Neural cell (in vitro differentiated cells): ENCODE results near the gene GFPT2. TPM values are rescaled to one million over a fixed set of nuclear protein-coding genes. Genes with fewer than 3 reads are reported as not detected.

ENCODE experiments used
- H2AFZ ChIP-seq: fragments of 200-600, 300-800 bp; sonication (generic), shearing (Covaris generic); 2 replicates; pipeline ENCODE4 v1.6.0; 2014; ENCODE audit warnings: low read depth, mild to moderate bottlenecking, antibody characterized with exemption, low read length, moderate library complexity
- H3F3A ChIP-seq: fragments of 200-600 bp; shearing (Covaris generic); 2 replicates; pipeline ENCODE4 v1.6.1; 2016; ENCODE audit warnings: mild to moderate bottlenecking, moderate library complexity, mixed read lengths, antibody characterized with exemption, low read length; ENCODE audit not compliant: insufficient read depth, poor library complexity, severe bottlenecking
- H3K27ac ChIP-seq: fragments of 200-600, 300-800 bp; sonication (generic), shearing (Covaris generic); 2 replicates; pipeline ENCODE4 v1.5.1; 2014; ENCODE audit warnings: mild to moderate bottlenecking, low read length, moderate library complexity
- H3K27me3 ChIP-seq: fragments of 300-800, 200-600 bp; sonication (generic), shearing (Covaris generic); 2 replicates; pipeline ENCODE4 v1.6.0; 2014; ENCODE audit warnings: mild to moderate bottlenecking, low read depth, low read length, moderate library complexity; ENCODE audit not compliant: insufficient read depth
- H3K36me3 ChIP-seq: fragments of 300-800, 200-600 bp; sonication (generic), shearing (Covaris generic); 2 replicates; pipeline ENCODE4 v1.5.1; 2014; ENCODE audit warnings: mild to moderate bottlenecking, antibody characterized with exemption, low read length, moderate library complexity; ENCODE audit not compliant: insufficient read depth
- H3K4me2 ChIP-seq: fragments of 300-800, 200-600 bp; sonication (generic), shearing (Covaris generic); 2 replicates; pipeline ENCODE4 v1.6.0; 2014; ENCODE audit warnings: mild to moderate bottlenecking, low read length
- H3K4me3 ChIP-seq: fragments of 300-800, 200-600 bp; sonication (generic), shearing (Covaris generic); 2 replicates; pipeline ENCODE4 v1.5.1; 2014; ENCODE audit warnings: mild to moderate bottlenecking, low read length, moderate library complexity
- H3K79me2 ChIP-seq: fragments of 200-600 bp; shearing (Covaris generic); replicated peaks from 2 replicates; pipeline ENCODE4 v1.6.0; 2014; ENCODE audit warnings: mild to moderate bottlenecking, low read length, moderate library complexity; ENCODE audit not compliant: insufficient read depth
- H3K9ac ChIP-seq: fragments of 300-800, 200-600 bp; sonication (generic), shearing (Covaris generic); 2 replicates; pipeline ENCODE4 v1.6.1; 2016; ENCODE audit warnings: mild to moderate bottlenecking, low read length, mixed read lengths
- H3K9me2 ChIP-seq: fragments of 200-600 bp; shearing (Covaris generic); 2 replicates; pipeline ENCODE4 v1.6.1; 2016; ENCODE audit warnings: mild to moderate bottlenecking, low read length, mixed read lengths; ENCODE audit not compliant: insufficient read depth
- H3K9me3 ChIP-seq: fragments of 200-600, 300-800 bp; sonication (generic), shearing (Covaris generic); 2 replicates; pipeline ENCODE4 v1.6.1; 2016; ENCODE audit warnings: mild to moderate bottlenecking, mixed run types, low read length, moderate library complexity, mixed read lengths
- H4K20me1 ChIP-seq: fragments of 200-600 bp; shearing (Covaris generic); 2 replicates; pipeline ENCODE4 v1.6.1; 2016; ENCODE audit warnings: mild to moderate bottlenecking, mixed run types; ENCODE audit not compliant: insufficient read depth
- EP300 ChIP-seq: fragments of 450-650 bp; conservative IDR thresholded peaks from 2 replicates; pipeline ENCODE4 v1.6.1; 2014; ENCODE audit warnings: antibody characterized with exemption, mild to moderate bottlenecking, moderate library complexity; ENCODE audit not compliant: poor library complexity, severe bottlenecking
- EZH2 ChIP-seq: fragments of 200-600, 300-800 bp; shearing (Covaris generic), sonication (generic); IDR thresholded peaks from 2 replicates; pipeline ENCODE4 v1.6.1; 2014; ENCODE audit warnings: antibody characterized with exemption, low read length, borderline replicate concordance, mild to moderate bottlenecking; ENCODE audit not compliant: insufficient read depth, poor library complexity, severe bottlenecking
- MXI1 ChIP-seq: fragments of 450-650 bp; conservative IDR thresholded peaks from 2 replicates; pipeline ENCODE4 v1.6.1; 2014; ENCODE audit warnings: antibody characterized with exemption, mild to moderate bottlenecking; ENCODE audit not compliant: poor library complexity, severe bottlenecking
- POLR2AphosphoS5 ChIP-seq: IDR thresholded peaks from 2 replicates; pipeline ENCODE4 v1.6.1; 2012
- RAD21 ChIP-seq: fragments of 450-650 bp; conservative IDR thresholded peaks from 2 replicates; pipeline ENCODE4 v1.6.1; 2014; ENCODE audit warnings: antibody characterized with exemption, mild to moderate bottlenecking, moderate library complexity
- SMC3 ChIP-seq: fragments of 450-650 bp; conservative IDR thresholded peaks from 2 replicates; pipeline ENCODE4 v1.6.1; 2014; ENCODE audit warnings: antibody characterized with exemption, mild to moderate bottlenecking, moderate library complexity; ENCODE audit not compliant: poor library complexity
- TAF1 ChIP-seq: IDR thresholded peaks from 2 replicates; pipeline ENCODE4 v1.6.1; 2012; ENCODE audit warnings: low read depth
- polyA plus RNA-seq: library from polyadenylated mRNA; depleted of rRNA; stranded (reverse); fragments of >200 nt; gene quantifications from 2 replicates; pipeline ENCODE4 v1.2.3, GENCODE V29; 2014
- TF ChIP-seq, protein P1 (sequence below): fragments of 450-650 bp; IDR thresholded peaks from 2 replicates; pipeline ENCODE4 v1.5.1; 2014; ENCODE audit warnings: antibody characterized with exemption, mild to moderate bottlenecking, moderate library complexity; ENCODE audit not compliant: poor library complexity, severe bottlenecking
- TF ChIP-seq, protein P2 (sequence below): IDR thresholded peaks from 2 replicates; pipeline ENCODE4 v1.6.1; 2012; ENCODE audit warnings: borderline replicate concordance

Gene GFPT2
- polyA plus RNA-seq, 1 donor from 2014 or later = 9.2 TPM

DNA sequence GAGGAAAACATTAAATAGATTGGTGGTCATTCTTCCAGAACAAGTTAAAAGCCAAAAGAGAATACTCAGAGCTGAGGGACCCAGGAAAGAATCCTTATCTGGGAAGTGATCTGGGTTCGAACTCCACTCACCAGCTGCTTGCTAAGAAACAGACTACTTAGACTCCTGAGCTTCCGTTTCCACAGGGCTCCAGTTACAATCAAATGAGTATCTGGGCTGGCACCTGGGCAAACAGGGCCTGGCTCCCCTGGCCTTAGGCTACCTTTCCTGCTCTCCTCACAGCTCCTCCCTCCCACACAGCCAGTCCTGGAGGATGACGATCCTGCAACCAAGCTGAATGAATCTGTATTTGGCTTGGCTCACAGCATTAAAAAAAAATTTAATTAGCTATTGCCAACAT is 63.7 kb downstream of the GFPT2 start:
- no peak overlapping the region for H2AFZ ChIP-seq
- H3K9me2 ChIP-seq = no peaks in the 10 kb centered on the region
- no peaks in the 10 kb centered on the region for H3F3A ChIP-seq
- peak overlapping the region; percentile 87 for H3K4me3 ChIP-seq
- no peak overlapping the region for H3K4me2 ChIP-seq
- H3K79me2 ChIP-seq = peaks cover 44% of the 10 kb centered on the region
- no peaks in the 10 kb centered on the region for H3K36me3 ChIP-seq
- H3K27ac ChIP-seq = no peak overlapping the region
- no peak overlapping the region for H3K9ac ChIP-seq
- H3K9me3 ChIP-seq = no peaks in the 10 kb centered on the region
- H4K20me1 ChIP-seq = no peaks in the 10 kb centered on the region
- TF ChIP-seq EP300 = no peak
- TF ChIP-seq POLR2AphosphoS5 = no peak
- no peak for TF ChIP-seq MXI1
- no peaks in the 10 kb centered on the region for H3K27me3 ChIP-seq

DNA sequence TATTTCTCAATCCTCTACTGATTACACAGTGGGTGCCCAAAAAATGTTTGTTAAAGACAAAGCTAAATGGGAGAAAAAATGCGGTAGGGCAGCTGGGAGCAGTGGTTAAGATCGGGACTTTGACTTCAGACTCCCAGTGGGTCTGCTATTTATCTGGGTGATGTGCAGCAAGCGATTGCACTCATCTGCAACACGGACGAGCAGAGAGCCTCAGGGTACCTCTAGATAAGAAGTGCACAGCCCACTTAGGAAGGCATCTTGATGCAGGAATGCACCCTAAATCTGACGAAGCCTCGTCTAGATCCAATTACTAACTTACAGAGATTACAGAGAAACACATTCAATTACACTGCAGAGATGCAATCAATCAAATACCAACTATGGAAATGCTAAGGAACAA is 65.3 kb downstream of the GFPT2 start:
- Histone ChIP-seq H3K36me3 (no peaks in the 10 kb centered on the region), H3K79me2 (peaks cover 44% of the 10 kb centered on the region), H3K9me3 (no peaks in the 10 kb centered on the region), H3K4me3 (no peak overlapping the region), H3K27me3 (no peaks in the 10 kb centered on the region), H3K9ac (no peak overlapping the region), H4K20me1 (no peaks in the 10 kb centered on the region), H3K9me2 (no peaks in the 10 kb centered on the region), H3F3A (no peaks in the 10 kb centered on the region), H3K4me2 (no peak overlapping the region), H3K27ac (no peak overlapping the region), H2AFZ (no peak overlapping the region)
- TF ChIP-seq EP300 (no peak), MXI1 (no peak), EZH2 (no peak), RAD21 (no peak)
- TF ChIP-seq, protein P1, sequence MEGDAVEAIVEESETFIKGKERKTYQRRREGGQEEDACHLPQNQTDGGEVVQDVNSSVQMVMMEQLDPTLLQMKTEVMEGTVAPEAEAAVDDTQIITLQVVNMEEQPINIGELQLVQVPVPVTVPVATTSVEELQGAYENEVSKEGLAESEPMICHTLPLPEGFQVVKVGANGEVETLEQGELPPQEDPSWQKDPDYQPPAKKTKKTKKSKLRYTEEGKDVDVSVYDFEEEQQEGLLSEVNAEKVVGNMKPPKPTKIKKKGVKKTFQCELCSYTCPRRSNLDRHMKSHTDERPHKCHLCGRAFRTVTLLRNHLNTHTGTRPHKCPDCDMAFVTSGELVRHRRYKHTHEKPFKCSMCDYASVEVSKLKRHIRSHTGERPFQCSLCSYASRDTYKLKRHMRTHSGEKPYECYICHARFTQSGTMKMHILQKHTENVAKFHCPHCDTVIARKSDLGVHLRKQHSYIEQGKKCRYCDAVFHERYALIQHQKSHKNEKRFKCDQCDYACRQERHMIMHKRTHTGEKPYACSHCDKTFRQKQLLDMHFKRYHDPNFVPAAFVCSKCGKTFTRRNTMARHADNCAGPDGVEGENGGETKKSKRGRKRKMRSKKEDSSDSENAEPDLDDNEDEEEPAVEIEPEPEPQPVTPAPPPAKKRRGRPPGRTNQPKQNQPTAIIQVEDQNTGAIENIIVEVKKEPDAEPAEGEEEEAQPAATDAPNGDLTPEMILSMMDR = no peak

DNA sequence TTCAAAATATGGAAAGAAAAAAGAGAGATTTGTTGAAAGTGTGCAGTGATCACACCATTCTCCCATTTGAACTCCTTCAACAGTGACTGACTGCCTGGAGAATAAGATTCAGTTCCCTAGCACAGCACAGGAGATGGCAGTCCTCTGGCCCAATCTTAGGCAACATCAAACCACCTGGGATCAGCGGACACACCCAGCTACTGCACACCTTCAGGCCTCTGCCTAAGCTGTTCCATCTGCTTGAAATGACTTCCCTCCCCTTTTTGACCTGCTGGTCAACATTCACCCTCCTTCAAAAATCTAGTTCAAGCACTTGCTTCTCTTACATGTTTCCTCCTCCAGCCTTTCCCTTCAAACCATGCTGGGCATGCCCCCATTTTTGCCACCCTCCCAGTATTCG is 65.7 kb downstream of the GFPT2 start:
- Histone ChIP-seq H3K9me3 (no peaks in the 10 kb centered on the region), H3K9ac (no peak overlapping the region), H2AFZ (no peak overlapping the region), H3K36me3 (no peaks in the 10 kb centered on the region), H4K20me1 (no peaks in the 10 kb centered on the region), H3K9me2 (no peaks in the 10 kb centered on the region), H3K27me3 (no peaks in the 10 kb centered on the region), H3K27ac (no peak overlapping the region), H3K4me2 (no peak overlapping the region), H3K79me2 (peaks cover 44% of the 10 kb centered on the region), H3F3A (no peaks in the 10 kb centered on the region), H3K4me3 (no peak overlapping the region)
- no peak for TF ChIP-seq MXI1
- no peak for TF ChIP-seq POLR2AphosphoS5
- TF ChIP-seq EZH2 = no peak
- TF ChIP-seq, protein P2, sequence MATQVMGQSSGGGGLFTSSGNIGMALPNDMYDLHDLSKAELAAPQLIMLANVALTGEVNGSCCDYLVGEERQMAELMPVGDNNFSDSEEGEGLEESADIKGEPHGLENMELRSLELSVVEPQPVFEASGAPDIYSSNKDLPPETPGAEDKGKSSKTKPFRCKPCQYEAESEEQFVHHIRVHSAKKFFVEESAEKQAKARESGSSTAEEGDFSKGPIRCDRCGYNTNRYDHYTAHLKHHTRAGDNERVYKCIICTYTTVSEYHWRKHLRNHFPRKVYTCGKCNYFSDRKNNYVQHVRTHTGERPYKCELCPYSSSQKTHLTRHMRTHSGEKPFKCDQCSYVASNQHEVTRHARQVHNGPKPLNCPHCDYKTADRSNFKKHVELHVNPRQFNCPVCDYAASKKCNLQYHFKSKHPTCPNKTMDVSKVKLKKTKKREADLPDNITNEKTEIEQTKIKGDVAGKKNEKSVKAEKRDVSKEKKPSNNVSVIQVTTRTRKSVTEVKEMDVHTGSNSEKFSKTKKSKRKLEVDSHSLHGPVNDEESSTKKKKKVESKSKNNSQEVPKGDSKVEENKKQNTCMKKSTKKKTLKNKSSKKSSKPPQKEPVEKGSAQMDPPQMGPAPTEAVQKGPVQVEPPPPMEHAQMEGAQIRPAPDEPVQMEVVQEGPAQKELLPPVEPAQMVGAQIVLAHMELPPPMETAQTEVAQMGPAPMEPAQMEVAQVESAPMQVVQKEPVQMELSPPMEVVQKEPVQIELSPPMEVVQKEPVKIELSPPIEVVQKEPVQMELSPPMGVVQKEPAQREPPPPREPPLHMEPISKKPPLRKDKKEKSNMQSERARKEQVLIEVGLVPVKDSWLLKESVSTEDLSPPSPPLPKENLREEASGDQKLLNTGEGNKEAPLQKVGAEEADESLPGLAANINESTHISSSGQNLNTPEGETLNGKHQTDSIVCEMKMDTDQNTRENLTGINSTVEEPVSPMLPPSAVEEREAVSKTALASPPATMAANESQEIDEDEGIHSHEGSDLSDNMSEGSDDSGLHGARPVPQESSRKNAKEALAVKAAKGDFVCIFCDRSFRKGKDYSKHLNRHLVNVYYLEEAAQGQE = no peak
- no peak for TF ChIP-seq RAD21
- TF ChIP-seq, protein P1 = no peak
- TF ChIP-seq SMC3 = no peak
- TF ChIP-seq TAF1 = no peak
- TF ChIP-seq EP300 = no peak
